Loucy (cell line): ENCODE results near the gene HBEGF.

Source experiments
- H2AFZ ChIP-seq: fragments of 200-600 bp; sonication (generic); 2 replicates; pipeline ENCODE4 v1.6.0; 2016; ENCODE audit warnings: antibody characterized with exemption, mild to moderate bottlenecking, low read length, moderate library complexity
- H3F3A ChIP-seq: fragments of 200-600 bp; 2 replicates; pipeline ENCODE4 v1.6.0; 2016; ENCODE audit warnings: antibody characterized with exemption, low read depth, mild to moderate bottlenecking
- H3K27me3 ChIP-seq: fragments of 200-600 bp; sonication (generic); 2 replicates; pipeline ENCODE4 v1.6.1; 2014; ENCODE audit warnings: low read length, mild to moderate bottlenecking; ENCODE audit not compliant: insufficient read depth, poor library complexity, severe bottlenecking
- H3K36me3 ChIP-seq: fragments of 200-600 bp; sonication (generic); 2 replicates; pipeline ENCODE4 v1.6.1; 2016; ENCODE audit warnings: low read length; ENCODE audit not compliant: insufficient read depth
- H3K4me1 ChIP-seq: fragments of 200-600 bp; sonication (generic); 2 replicates; pipeline ENCODE4 v1.5.1; 2014; ENCODE audit warnings: low read length, mild to moderate bottlenecking; ENCODE audit not compliant: insufficient read depth, poor library complexity, severe bottlenecking
- H3K4me2 ChIP-seq: fragments of 200-600 bp; sonication (generic); 2 replicates; pipeline ENCODE4 v1.6.0; 2014; ENCODE audit warnings: antibody characterized with exemption, low read length, low read depth, mild to moderate bottlenecking; ENCODE audit not compliant: poor library complexity, severe bottlenecking
- H3K4me3 ChIP-seq: fragments of 200-600 bp; sonication (generic); 2 replicates; pipeline ENCODE4 v1.5.1; 2014; ENCODE audit warnings: low read length, mild to moderate bottlenecking, mixed read lengths; ENCODE audit not compliant: poor library complexity, severe bottlenecking
- H3K79me2 ChIP-seq: fragments of 200-600 bp; sonication (generic); 2 replicates; pipeline ENCODE4 v1.6.1; 2014; ENCODE audit warnings: low read length; ENCODE audit not compliant: insufficient read depth
- H3K9ac ChIP-seq: fragments of 200-600 bp; sonication (generic); 2 replicates; pipeline ENCODE4 v1.6.0; 2014; ENCODE audit warnings: mild to moderate bottlenecking, low read depth, low read length, moderate library complexity; ENCODE audit not compliant: poor library complexity, severe bottlenecking
- H3K9me2 ChIP-seq: fragments of 200-600 bp; sonication (generic); replicated peaks from 2 replicates; pipeline ENCODE4 v1.6.1; 2016; ENCODE audit warnings: low read depth, low read length, mixed read lengths
- H3K9me3 ChIP-seq: fragments of 200-600 bp; sonication (generic); 2 replicates; pipeline ENCODE4 v1.6.1; 2014; ENCODE audit warnings: mild to moderate bottlenecking, antibody characterized with exemption, low read length, low read depth; ENCODE audit not compliant: insufficient read depth
- H4K20me1 ChIP-seq: fragments of 200-600 bp; sonication (generic); 2 replicates; pipeline ENCODE4 v1.6.0; 2014; ENCODE audit warnings: antibody characterized with exemption, low read length, mild to moderate bottlenecking; ENCODE audit not compliant: insufficient read depth, poor library complexity, severe bottlenecking
- EZH2phosphoT487 ChIP-seq: fragments of 200-600 bp; IDR thresholded peaks from 2 replicates; pipeline ENCODE4 v1.6.1; 2018; ENCODE audit warnings: antibody characterized with exemption, mild to moderate bottlenecking, moderate library complexity, borderline replicate concordance
- TF ChIP-seq, protein P1 (sequence below): fragments of 200-600 bp; sonication (generic); conservative IDR thresholded peaks from 2 replicates; pipeline ENCODE4 v1.5.1; 2014; ENCODE audit warnings: mild to moderate bottlenecking, antibody characterized with exemption, low read length

Gene HBEGF

DNA sequence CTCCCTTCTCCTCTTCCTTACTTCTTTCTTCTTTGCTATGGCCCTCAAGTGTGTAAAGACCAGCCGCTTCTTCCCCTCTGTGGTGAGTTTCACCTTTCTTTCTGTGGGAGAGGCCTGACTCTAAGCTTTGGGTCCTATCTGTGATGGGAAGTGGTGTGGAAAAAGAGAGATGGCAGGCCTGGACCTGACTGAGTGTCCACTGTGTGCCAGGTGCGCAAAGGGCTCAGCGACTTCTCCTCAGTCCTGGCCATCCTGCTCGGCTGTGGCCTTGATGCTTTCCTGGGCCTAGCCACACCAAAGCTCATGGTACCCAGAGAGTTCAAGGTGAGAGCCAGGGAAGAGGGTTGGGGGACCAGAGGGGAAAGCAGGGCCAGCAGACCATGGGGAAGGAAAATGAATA, 19.5 kb upstream of the HBEGF start:
- no peaks in the 10 kb centered on the region for H3K9me2 ChIP-seq
- no peak overlapping the region for H2AFZ ChIP-seq
- H3K9ac ChIP-seq = no peak overlapping the region
- TF ChIP-seq EZH2phosphoT487 = no peak
- TF ChIP-seq, protein P1, sequence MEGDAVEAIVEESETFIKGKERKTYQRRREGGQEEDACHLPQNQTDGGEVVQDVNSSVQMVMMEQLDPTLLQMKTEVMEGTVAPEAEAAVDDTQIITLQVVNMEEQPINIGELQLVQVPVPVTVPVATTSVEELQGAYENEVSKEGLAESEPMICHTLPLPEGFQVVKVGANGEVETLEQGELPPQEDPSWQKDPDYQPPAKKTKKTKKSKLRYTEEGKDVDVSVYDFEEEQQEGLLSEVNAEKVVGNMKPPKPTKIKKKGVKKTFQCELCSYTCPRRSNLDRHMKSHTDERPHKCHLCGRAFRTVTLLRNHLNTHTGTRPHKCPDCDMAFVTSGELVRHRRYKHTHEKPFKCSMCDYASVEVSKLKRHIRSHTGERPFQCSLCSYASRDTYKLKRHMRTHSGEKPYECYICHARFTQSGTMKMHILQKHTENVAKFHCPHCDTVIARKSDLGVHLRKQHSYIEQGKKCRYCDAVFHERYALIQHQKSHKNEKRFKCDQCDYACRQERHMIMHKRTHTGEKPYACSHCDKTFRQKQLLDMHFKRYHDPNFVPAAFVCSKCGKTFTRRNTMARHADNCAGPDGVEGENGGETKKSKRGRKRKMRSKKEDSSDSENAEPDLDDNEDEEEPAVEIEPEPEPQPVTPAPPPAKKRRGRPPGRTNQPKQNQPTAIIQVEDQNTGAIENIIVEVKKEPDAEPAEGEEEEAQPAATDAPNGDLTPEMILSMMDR = no peak
- H3K4me3 ChIP-seq = no peak overlapping the region
- no peaks in the 10 kb centered on the region for H4K20me1 ChIP-seq
- no peaks in the 10 kb centered on the region for H3F3A ChIP-seq
- H3K9me3 ChIP-seq = no peaks in the 10 kb centered on the region
- no peaks in the 10 kb centered on the region for H3K79me2 ChIP-seq
- H3K36me3 ChIP-seq = no peaks in the 10 kb centered on the region
- H3K4me1 ChIP-seq = no peaks in the 10 kb centered on the region
- H3K27me3 ChIP-seq = no peaks in the 10 kb centered on the region
- H3K4me2 ChIP-seq = no peak overlapping the region

DNA sequence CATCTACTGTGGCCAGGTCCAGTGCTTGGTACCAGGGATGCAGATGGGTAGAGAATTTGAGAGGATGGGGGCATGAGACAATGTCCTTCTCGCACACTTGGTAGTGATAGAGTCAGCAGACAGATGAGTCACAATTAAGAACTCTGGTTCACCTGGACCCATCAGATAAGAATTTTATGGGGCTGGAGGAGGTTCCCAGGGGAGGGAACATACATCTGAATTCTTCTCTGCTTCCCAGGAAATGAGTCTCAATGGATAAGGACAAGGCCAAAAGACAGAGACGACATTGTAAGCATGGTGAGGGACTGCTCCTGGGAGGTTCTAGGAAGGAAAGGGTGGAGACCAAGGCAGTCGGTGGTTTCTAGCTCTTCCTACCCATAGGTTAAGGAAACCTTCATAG, 18.9 kb upstream of the HBEGF start:
- Histone ChIP-seq H3K4me3 (no peak overlapping the region), H3K9ac (no peak overlapping the region), H3K79me2 (no peaks in the 10 kb centered on the region), H3F3A (no peaks in the 10 kb centered on the region), H3K27me3 (no peaks in the 10 kb centered on the region), H3K9me3 (no peaks in the 10 kb centered on the region), H3K4me1 (no peaks in the 10 kb centered on the region), H3K4me2 (no peak overlapping the region), H4K20me1 (no peaks in the 10 kb centered on the region), H3K9me2 (no peaks in the 10 kb centered on the region), H3K36me3 (no peaks in the 10 kb centered on the region), H2AFZ (no peak overlapping the region)
- TF ChIP-seq, protein P1 = no peak
- TF ChIP-seq EZH2phosphoT487 = no peak

DNA sequence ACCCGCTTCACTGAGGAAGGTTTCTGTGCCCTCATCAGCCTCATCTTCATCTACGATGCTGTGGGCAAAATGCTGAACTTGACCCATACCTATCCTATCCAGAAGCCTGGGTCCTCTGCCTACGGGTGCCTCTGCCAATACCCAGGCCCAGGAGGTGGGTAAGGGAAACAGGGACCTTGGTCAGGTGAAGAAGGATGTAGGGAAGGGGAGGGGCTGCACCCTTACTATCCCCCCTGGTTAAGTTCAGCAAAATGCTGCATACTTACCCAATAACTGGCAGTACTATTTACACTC, 18.0 kb upstream of the HBEGF start:
- H3K36me3 ChIP-seq = no peaks in the 10 kb centered on the region
- no peaks in the 10 kb centered on the region for H3K27me3 ChIP-seq
- no peak overlapping the region for H3K4me3 ChIP-seq
- no peaks in the 10 kb centered on the region for H3K4me1 ChIP-seq
- H3F3A ChIP-seq = no peaks in the 10 kb centered on the region
- H3K9ac ChIP-seq = no peak overlapping the region
- no peak overlapping the region for H3K4me2 ChIP-seq
- TF ChIP-seq, protein P1 = no peak
- no peak for TF ChIP-seq EZH2phosphoT487
- H2AFZ ChIP-seq = no peak overlapping the region
- H3K79me2 ChIP-seq = no peaks in the 10 kb centered on the region
- H3K9me2 ChIP-seq = no peaks in the 10 kb centered on the region
- no peaks in the 10 kb centered on the region for H3K9me3 ChIP-seq
- no peaks in the 10 kb centered on the region for H4K20me1 ChIP-seq
